ENCODE measurements around the gene TIGD4. TPM values are rescaled to one million over a fixed set of nuclear protein-coding genes. Genes with fewer than 3 reads are reported as not detected.

The TIGD4 gene
- total RNA-seq, 1 experiment from 2014 or later, result 1.9 TPM

- Mint-ChIP-seq H3K27ac (no peak overlapping the region), H3K9me3 (peaks cover 12% of the 10 kb centered on the region), H3K36me3 (no peaks in the 10 kb centered on the region), H3K4me3 (no peak overlapping the region), H3K4me1 (peaks cover 12% of the 10 kb centered on the region), H3K27me3 (ENCODE audit: low read depth) (peaks cover 8% of the 10 kb centered on the region)
- no peak for DNase-seq (ENCODE audit: low spot score)
- POLR2A ChIA-PET, result no interaction called here
- no peak for ATAC-seq
- CTCF ChIA-PET, result no interaction called here
- TF ChIP-seq FOXP4 (CRISPR knock-in tag; IDR thresholded peaks at IDR 0.05) (no peak), HMGXB4 (CRISPR knock-in tag; IDR thresholded peaks at IDR 0.05) (no peak), PRDM15 (CRISPR knock-in tag; IDR thresholded peaks at IDR 0.05) (no peak), CREM (CRISPR knock-in tag; IDR thresholded peaks at IDR 0.05) (no peak), IRF2 (CRISPR knock-in tag; IDR thresholded peaks at IDR 0.05; ENCODE audit: borderline replicate concordance, low read depth) (no peak), NR2C2 (CRISPR knock-in tag; IDR thresholded peaks at IDR 0.05) (no peak), RORB (CRISPR knock-in tag; IDR thresholded peaks at IDR 0.05) (no peak), SOX15 (CRISPR knock-in tag; IDR thresholded peaks at IDR 0.05) (no peak), ATF1 (CRISPR knock-in tag; IDR thresholded peaks at IDR 0.05) (no peak), NFYB (CRISPR knock-in tag; conservative IDR thresholded peaks at IDR 0.05; ENCODE audit: low read depth) (no peak)
Measured at GRCh38 chr4:152724494-152724893, 55.0 kb downstream of the TIGD4 start.

GRCh38 chr4:152723236-152723635 is 56.3 kb downstream of the TIGD4 start:
- Mint-ChIP-seq H3K4me1 (peaks cover 19% of the 10 kb centered on the region), H3K4me3 (no peak overlapping the region), H3K9me3 (peaks cover 12% of the 10 kb centered on the region), H3K27ac (no peak overlapping the region), H3K36me3 (no peaks in the 10 kb centered on the region), H3K27me3 (ENCODE audit: low read depth) (peaks cover 8% of the 10 kb centered on the region)
- TF ChIP-seq ZNF512 (CRISPR knock-in tag; IDR thresholded peaks at IDR 0.05; ENCODE audit: borderline replicate concordance), result no peak
- CTCF ChIA-PET, result interaction anchor here (1.5 kb wide), 1 partner anchor 17 kb away, joined by 4 read pairs; no protein-coding TSS in a partner anchor
- ATAC-seq (no peak), DNase-seq (ENCODE audit: low spot score) (no peak)
- POLR2A ChIA-PET, result no interaction called here

GRCh38 chr4:152719801-152720556 is 59.6 kb downstream of the TIGD4 start:
- POLR2A ChIA-PET, result no interaction called here
- peaks cover 24% of the 10 kb centered on the region for H3K4me1 Mint-ChIP-seq
- DNase-seq (ENCODE audit: low spot score) (no peak), ATAC-seq (peak; percentile 39)
- CTCF ChIA-PET, result interaction anchor here (0.5 to 1.4 kb wide), 2 partner anchors 14 to 166 kb away, joined by 3 to 14 read pairs; no protein-coding TSS in a partner anchor
- H3K27me3 Mint-ChIP-seq (ENCODE audit: low read depth), result no peaks in the 10 kb centered on the region
- 0 out of 2 replicates have a peak overlapping the region, but pooled peaks have one; percentile 35 for H3K27ac Mint-ChIP-seq
- H3K4me3 Mint-ChIP-seq, result no peak overlapping the region
- H3K36me3 Mint-ChIP-seq, result peaks cover 10% of the 10 kb centered on the region
- peaks cover 22% of the 10 kb centered on the region for H3K9me3 Mint-ChIP-seq
- TF ChIP-seq ATF6 (CRISPR knock-in tag; IDR thresholded peaks at IDR 0.05) (no peak), CREB1 (CRISPR knock-in tag; IDR thresholded peaks at IDR 0.05) (no peak)
